ENCODE measurements around the gene ANKRD66.
"Not testable (repeated sequence)": the region's sequence is repeated elsewhere in the genome, so short reads cannot be mapped to it uniquely, and the experiment has no call there.

ANKRD66 gene

GRCh38 chr6:46736906-46737305 is 9.8 kb upstream of the ANKRD66 start:
- in situ Hi-C loops (cut with HindIII; ENCODE audit: low sequenced_read_pairs), result no loop called here
- no peak for DNase-seq (ENCODE audit: low read depth, low spot score)
- no peak overlapping the region for H3K4me3 ChIP-seq (ENCODE audit: low read depth, low read length)
- TF ChIP-seq CTCF (IDR thresholded peaks at IDR 0.05; ENCODE audit: low read depth, low read length), result no peak

- DNase-seq (ENCODE audit: low read depth, low spot score), result no peak
- no peak for TF ChIP-seq CTCF (IDR thresholded peaks at IDR 0.05; ENCODE audit: low read depth, low read length)
- no peak overlapping the region for H3K4me3 ChIP-seq (ENCODE audit: low read depth, low read length)
- in situ Hi-C loops (cut with HindIII; ENCODE audit: low sequenced_read_pairs), result no loop called here
Measured at GRCh38 chr6:46741482-46741881, 5.3 kb upstream of the ANKRD66 start.

- in situ Hi-C loops (cut with HindIII; ENCODE audit: low sequenced_read_pairs), result no loop called here
- TF ChIP-seq CTCF (IDR thresholded peaks at IDR 0.05; ENCODE audit: low read depth, low read length), result no peak
- H3K4me3 ChIP-seq (ENCODE audit: low read depth, low read length), result no peak overlapping the region
- DNase-seq (ENCODE audit: low read depth, low spot score), result no peak
Measured at GRCh38 chr6:46741910-46742309, 4.8 kb upstream of the ANKRD66 start.

DNA sequence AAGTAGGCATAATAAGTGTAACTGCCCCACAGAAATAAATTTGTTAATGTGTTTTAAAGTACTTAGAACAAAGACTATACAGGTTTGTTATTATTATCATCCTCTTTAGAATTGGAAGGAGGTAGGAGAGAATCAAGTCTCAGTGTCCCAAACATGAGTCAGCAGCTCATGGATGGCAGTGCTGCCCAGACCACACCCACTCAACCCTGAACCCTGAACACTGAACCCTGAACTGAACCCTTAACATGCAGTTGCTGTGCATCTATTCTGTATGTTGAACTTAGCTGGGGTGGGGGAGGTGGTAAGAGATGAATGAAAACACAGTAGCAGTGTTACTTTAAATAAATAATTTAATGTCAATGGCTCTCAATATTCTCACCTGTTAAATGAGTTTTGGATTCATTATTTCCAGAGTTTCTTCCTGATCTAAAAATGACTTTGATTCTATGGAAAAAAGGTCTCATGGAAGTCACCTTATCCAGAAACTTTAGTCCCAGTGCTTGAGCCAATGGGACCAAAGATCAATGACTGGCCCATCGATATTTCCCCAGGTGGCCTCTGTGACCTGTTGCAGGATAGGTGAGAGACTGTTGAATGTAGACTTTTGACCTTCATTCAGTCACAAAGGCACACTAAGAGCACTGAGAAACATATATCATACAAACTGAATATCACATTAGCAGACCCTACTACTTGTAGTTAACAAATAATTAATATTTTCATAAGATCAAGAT is 3.1 kb upstream of the ANKRD66 start:
- in situ Hi-C loops (cut with HindIII; ENCODE audit: low sequenced_read_pairs), result no loop called here
- DNase-seq (ENCODE audit: low read depth, low spot score), result no peak
- no peak for TF ChIP-seq CTCF (IDR thresholded peaks at IDR 0.05; ENCODE audit: low read depth, low read length)
- no peak overlapping the region for H3K4me3 ChIP-seq (ENCODE audit: low read depth, low read length)

GRCh38 chr6:46744159-46744725 is 2.5 kb upstream of the ANKRD66 start:
- DNase-seq (ENCODE audit: low read depth, low spot score); H3K4me3 ChIP-seq (ENCODE audit: low read depth, low read length); in situ Hi-C loops (cut with HindIII; ENCODE audit: low sequenced_read_pairs): not testable (repeated sequence)

DNA sequence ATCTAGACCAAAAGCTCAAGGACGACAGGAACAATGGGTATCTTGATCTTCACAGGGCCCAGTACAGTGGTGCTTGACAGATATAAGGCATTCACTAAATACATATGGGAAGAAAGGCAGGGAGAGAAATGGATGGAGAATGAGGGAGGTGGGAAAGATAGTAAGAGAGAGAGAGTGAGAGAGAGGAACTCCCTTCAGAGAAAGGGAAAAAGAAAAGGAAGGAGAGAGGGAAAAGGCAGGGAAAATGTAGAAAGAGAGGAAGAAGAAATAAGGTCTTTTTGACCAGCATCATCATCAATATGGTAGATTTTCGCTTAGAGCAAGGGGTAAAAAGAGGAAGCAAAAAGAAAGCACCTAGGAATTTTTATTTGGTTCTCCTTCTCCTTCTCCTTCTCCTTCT is 760 bp upstream of the ANKRD66 start:
- no peak for DNase-seq (ENCODE audit: low read depth, low spot score)
- no peak overlapping the region for H3K4me3 ChIP-seq (ENCODE audit: low read depth, low read length)
- TF ChIP-seq CTCF (IDR thresholded peaks at IDR 0.05; ENCODE audit: low read depth, low read length), result no peak
- in situ Hi-C loops (cut with HindIII; ENCODE audit: low sequenced_read_pairs), result no loop called here

- in situ Hi-C loops (cut with HindIII; ENCODE audit: low sequenced_read_pairs), result no loop called here
- no peak overlapping the region for H3K4me3 ChIP-seq (ENCODE audit: low read depth, low read length)
- no peak for TF ChIP-seq CTCF (IDR thresholded peaks at IDR 0.05; ENCODE audit: low read depth, low read length)
- no peak for DNase-seq (ENCODE audit: low read depth, low spot score)
Measured at GRCh38 chr6:46748940-46749503, 2.3 kb downstream of the ANKRD66 start.

Data from astrocyte of the spinal cord (primary cell).